Measurements from ENCODE around the gene FGD6.
"Not testable (repeated sequence)": the region's sequence is repeated elsewhere in the genome, so short reads cannot be mapped to it uniquely, and the experiment has no call there.

FGD6 gene

DNA sequence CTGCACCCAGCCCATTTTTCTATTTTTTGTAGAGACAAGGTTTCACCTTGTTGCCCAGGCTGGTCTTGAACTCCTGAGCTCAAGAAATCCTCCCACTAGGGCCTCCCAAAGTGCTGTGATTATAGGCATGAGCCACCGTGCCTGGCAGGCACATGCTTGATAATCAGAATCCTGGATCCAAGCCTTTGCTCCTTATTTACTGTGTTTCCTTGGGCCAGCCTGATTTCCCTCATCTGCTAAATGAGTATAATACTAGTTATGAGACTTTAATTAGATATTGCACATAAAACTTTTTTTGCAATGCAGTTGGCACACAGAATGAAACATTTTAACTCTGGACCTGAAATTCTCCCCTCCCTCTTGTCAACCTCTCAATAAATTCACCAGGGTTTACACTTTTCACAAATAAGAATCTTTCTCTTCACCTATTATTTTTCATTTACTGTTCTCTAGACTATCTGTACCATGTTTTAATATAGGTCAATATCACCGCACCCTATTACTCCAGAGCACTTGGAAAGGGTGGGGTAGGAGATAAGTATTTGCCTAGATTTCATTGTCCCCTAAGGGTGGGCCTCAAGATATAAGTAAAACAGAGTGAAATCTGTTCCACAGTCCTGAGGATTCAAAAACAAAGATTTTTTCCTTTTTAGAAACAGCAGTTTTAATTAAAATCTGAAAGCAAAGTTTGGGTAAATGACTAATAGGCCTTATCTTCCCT, 74.7 kb downstream of the FGD6 start:
- no peak for DNase-seq (ENCODE audit: low spot score)
- no peak overlapping the region for H3K27ac ChIP-seq
- TF ChIP-seq, protein P1, sequence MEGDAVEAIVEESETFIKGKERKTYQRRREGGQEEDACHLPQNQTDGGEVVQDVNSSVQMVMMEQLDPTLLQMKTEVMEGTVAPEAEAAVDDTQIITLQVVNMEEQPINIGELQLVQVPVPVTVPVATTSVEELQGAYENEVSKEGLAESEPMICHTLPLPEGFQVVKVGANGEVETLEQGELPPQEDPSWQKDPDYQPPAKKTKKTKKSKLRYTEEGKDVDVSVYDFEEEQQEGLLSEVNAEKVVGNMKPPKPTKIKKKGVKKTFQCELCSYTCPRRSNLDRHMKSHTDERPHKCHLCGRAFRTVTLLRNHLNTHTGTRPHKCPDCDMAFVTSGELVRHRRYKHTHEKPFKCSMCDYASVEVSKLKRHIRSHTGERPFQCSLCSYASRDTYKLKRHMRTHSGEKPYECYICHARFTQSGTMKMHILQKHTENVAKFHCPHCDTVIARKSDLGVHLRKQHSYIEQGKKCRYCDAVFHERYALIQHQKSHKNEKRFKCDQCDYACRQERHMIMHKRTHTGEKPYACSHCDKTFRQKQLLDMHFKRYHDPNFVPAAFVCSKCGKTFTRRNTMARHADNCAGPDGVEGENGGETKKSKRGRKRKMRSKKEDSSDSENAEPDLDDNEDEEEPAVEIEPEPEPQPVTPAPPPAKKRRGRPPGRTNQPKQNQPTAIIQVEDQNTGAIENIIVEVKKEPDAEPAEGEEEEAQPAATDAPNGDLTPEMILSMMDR (IDR thresholded peaks at IDR 0.05): no peak
- H3K4me3 ChIP-seq: no peak overlapping the region

DNA sequence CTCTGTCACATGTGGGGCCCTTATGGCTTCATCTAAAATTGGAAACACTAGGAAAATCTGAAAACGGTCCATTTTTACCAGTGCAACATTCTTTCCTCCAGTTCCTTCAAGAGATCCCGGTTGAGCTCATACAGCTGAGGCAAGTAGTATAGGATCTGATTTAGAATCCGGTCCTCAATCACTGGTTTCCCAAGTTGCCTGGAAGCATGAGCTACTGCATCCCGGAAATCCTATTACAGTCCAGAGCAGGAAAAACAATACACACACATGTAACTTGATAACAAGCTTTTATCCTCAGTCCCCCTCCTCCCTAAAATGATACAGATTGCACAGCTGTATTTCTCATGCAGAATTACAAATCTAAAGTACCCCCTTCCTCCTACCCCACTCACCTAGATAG, 76.0 kb downstream of the FGD6 start:
- TF ChIP-seq, protein P1 (IDR thresholded peaks at IDR 0.05): no peak
- Histone ChIP-seq H3K4me3 (no peak overlapping the region), H3K27ac (no peak overlapping the region)
- no peak for DNase-seq (ENCODE audit: low spot score)

DNA sequence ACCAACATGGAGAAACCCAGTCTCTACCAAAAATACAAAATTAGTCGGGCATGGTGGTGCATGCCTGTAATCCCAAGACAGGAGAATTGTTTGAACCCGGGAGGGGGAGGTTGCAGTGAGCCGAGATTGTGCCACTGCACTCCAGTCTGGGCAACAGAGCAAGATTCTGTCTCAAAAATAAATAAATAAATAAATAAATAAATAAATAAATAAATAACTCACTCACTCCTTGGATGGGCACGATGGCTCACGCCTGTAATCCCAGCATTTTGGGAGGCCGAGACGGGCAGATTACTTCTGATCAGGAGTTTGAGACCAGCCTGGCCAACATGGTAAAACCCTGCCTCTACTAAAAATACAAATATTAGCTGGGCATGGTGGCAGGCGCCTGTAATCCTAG, 79.2 kb downstream of the FGD6 start:
- H3K4me3 ChIP-seq; DNase-seq (ENCODE audit: low spot score); H3K27ac ChIP-seq: not testable (repeated sequence)

DNA sequence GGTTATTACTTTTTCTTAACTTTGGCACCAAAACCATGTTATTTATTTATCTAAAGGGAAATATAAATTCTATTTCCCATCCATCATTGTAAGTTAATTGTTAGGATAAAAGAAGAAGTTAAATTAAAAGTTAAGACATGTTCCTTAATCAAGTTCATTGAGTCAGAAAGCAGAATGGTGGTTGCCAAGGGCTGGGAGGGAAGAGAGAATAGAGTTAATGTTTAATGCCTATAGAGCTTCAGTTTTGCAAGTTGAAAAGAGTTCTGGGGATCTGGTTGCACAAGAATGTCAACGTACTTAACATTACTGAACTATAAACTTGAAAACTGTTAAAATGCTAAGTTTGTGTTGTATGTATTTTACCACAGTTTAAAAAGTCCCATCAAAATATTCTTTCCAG, 80.7 kb downstream of the FGD6 start:
- no peak for DNase-seq (ENCODE audit: low spot score)
- no peak overlapping the region for H3K27ac ChIP-seq
- no peak overlapping the region for H3K4me3 ChIP-seq
- TF ChIP-seq, protein P1 (IDR thresholded peaks at IDR 0.05): no peak

DNA sequence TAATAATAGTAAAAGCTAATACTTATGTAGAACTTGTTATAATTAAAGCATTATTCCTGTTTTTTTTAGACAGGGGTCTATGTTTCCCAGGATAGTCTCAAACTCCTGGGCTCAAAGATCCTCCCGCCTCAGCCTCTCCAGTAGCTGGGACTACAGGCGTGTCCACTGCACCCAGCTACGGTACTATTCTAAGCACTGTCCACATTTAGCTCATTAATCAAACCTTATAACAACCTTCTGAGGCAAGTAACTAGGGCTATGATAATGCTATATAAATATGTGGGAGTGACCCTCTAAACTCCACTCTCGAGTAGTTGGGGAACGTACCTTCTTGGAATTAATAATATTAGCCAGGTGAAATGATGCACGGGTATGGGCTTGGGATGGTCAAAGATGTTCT, 83.2 kb downstream of the FGD6 start:
- no peak for DNase-seq (ENCODE audit: low spot score)
- H3K27ac ChIP-seq: no peak overlapping the region
- H3K4me3 ChIP-seq: no peak overlapping the region
- TF ChIP-seq, protein P1 (IDR thresholded peaks at IDR 0.05): no peak

DNA sequence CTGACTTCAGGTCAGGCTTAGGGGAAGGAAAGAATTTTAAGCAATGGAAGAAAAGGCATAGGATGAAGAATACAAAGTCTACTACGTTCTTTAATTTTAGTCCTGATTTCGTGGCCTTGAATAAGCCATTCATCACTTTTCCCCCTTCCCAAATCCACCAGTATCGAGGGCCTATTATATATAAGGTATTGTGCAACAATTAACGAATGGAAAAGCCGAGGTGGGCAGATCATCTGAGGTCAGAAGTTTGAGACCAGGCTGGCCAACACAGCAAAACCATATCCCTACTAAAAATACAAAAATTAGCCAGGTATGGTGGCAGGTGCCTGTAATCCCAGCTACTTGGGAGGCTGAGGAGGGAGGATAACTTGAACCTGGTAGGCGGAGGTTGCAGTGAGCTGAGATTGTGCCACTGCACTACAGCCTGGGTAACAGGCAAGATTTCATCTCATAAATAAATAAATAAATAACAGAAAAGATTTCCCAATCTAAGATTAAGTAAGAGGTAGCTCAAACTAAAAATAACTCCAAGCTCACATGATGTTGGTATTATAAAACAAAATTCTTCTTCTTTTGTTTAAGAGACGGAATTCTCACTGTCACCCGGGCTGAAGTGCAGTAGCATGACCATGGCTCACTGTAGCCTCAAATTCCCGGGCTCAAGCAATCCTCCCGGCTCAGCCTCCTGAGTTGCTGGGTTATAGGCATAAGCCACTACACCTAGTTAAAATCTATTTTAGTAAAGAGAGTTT, 85.5 kb downstream of the FGD6 start:
- Histone ChIP-seq H3K4me3 (no peak overlapping the region), H3K27ac (no peak overlapping the region)
- no peak for DNase-seq (ENCODE audit: low spot score)
- TF ChIP-seq, protein P1 (IDR thresholded peaks at IDR 0.05): no peak

DNA sequence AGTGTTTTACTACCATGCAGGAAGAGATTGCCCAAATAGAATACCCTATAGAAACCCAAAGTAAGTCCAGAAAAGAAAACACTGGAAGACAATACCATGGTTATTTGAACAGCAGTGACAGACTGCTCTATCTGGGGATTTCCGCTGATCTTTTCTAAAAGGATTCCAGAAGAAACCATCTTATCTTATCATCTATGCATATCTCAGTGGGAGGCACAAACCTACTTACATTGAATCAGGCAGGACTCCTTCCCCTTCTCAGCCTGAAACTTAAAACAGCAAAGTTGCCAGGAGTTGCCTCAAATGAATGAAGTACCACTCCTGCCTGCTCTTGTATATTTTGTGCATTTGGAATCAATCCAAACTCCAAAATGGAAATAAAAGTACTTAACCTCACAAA, 87.2 kb downstream of the FGD6 start:
- TF ChIP-seq, protein P1 (IDR thresholded peaks at IDR 0.05): no peak
- Histone ChIP-seq H3K4me3 (no peak overlapping the region), H3K27ac (no peak overlapping the region)
- no peak for DNase-seq (ENCODE audit: low spot score)

Measured in coronary artery (tissue), 2 donors.